Stimulated activated CD4-positive, alpha-beta T cell treated with anti-CD3 and anti-CD28 coated beads, Interleukin-12 subunit alpha, Interleukin-12 subunit beta, amount 100 ng/mL, for 24 hours (primary cell): ENCODE results near the gene PIK3C2A.

Experiments used
- DNase-seq, 2 experiments: peaks; one replicate each; pipeline ENCODE4 v3.0.0-alpha.2; 2020; ENCODE audit warnings: low read depth in 2 of 2

Gene PIK3C2A

GRCh38 chr11:17217401-17217800 lies 9.6 kb upstream of the PIK3C2A start:
- DNase-seq = no peak

GRCh38 chr11:17214338-17214737 lies 6.6 kb upstream of the PIK3C2A start:
- DNase-seq = no peak

GRCh38 chr11:17211286-17211685 lies 3.5 kb upstream of the PIK3C2A start:
- no peak for DNase-seq

- no peak for DNase-seq
Measured at GRCh38 chr11:17209939-17210245, 2.1 kb upstream of the PIK3C2A start.

GRCh38 chr11:17208257-17208999 lies 642 bp upstream of the PIK3C2A start:
- DNase-seq = peak in 1 of 2 experiments; percentile 17

- no peak for DNase-seq
Measured at GRCh38 chr11:17206463-17206862, 1.3 kb downstream of the PIK3C2A start.

- DNase-seq = no peak
Measured at GRCh38 chr11:17197431-17197898, 10.3 kb downstream of the PIK3C2A start.

GRCh38 chr11:17188675-17189074 lies 19.1 kb downstream of the PIK3C2A start:
- no peak for DNase-seq

GRCh38 chr11:17186932-17187692 lies 20.7 kb downstream of the PIK3C2A start:
- DNase-seq = no peak

- no peak for DNase-seq
Measured at GRCh38 chr11:17185938-17186337, 21.8 kb downstream of the PIK3C2A start.

GRCh38 chr11:17184882-17185587 lies 22.8 kb downstream of the PIK3C2A start:
- no peak for DNase-seq

- no peak for DNase-seq
Measured at GRCh38 chr11:17183836-17184235, 23.9 kb downstream of the PIK3C2A start.

- DNase-seq = no peak
Measured at GRCh38 chr11:17179970-17180369, 27.8 kb downstream of the PIK3C2A start.

- no peak for DNase-seq
Measured at GRCh38 chr11:17173332-17173731, 34.5 kb downstream of the PIK3C2A start.

- no peak for DNase-seq
Measured at GRCh38 chr11:17171916-17172315, 35.9 kb downstream of the PIK3C2A start.

- DNase-seq = no peak
Measured at GRCh38 chr11:17171343-17171742, 36.4 kb downstream of the PIK3C2A start.

- no peak for DNase-seq
Measured at GRCh38 chr11:17169876-17170275, 37.9 kb downstream of the PIK3C2A start.

- DNase-seq = no peak
Measured at GRCh38 chr11:17165247-17165890, 42.4 kb downstream of the PIK3C2A start.

GRCh38 chr11:17164361-17165246 lies 43.2 kb downstream of the PIK3C2A start:
- no peak for DNase-seq

- no peak for DNase-seq
Measured at GRCh38 chr11:17163736-17164135, 44.0 kb downstream of the PIK3C2A start.

GRCh38 chr11:17163291-17163690 lies 44.5 kb downstream of the PIK3C2A start:
- no peak for DNase-seq
